IPS-15b (cell line): ENCODE measurements around the gene ENTPD7.
"Not testable (repeated sequence)": the region's sequence is repeated elsewhere in the genome, so short reads cannot be mapped to it uniquely, and the experiment has no call there.

ENCODE experiments used
- H3K27me3 ChIP-seq: one replicate; pipeline ENCODE4 v1.6.1; 2013; ENCODE audit warnings: low read length; ENCODE audit not compliant: control insufficient read depth, insufficient read depth
- H3K36me3 ChIP-seq: one replicate; pipeline ENCODE4 v1.6.1; 2013; ENCODE audit warnings: low read length; ENCODE audit not compliant: control insufficient read depth, insufficient read depth
- H3K4me1 ChIP-seq: one replicate; pipeline ENCODE4 v1.6.1; 2013; ENCODE audit warnings: mild to moderate bottlenecking, low read length; ENCODE audit not compliant: control insufficient read depth, insufficient read depth
- H3K4me3 ChIP-seq: one replicate; pipeline ENCODE4 v1.5.1; 2013; ENCODE audit warnings: low read depth, low read length
- H3K9ac ChIP-seq: one replicate; pipeline ENCODE4 v1.6.1; 2013; ENCODE audit warnings: low read depth, mild to moderate bottlenecking, low read length
- H3K9me3 ChIP-seq: one replicate; pipeline ENCODE4 v1.6.1; 2013; ENCODE audit warnings: mild to moderate bottlenecking, low read length; ENCODE audit not compliant: control insufficient read depth, insufficient read depth

The ENTPD7 gene

DNA sequence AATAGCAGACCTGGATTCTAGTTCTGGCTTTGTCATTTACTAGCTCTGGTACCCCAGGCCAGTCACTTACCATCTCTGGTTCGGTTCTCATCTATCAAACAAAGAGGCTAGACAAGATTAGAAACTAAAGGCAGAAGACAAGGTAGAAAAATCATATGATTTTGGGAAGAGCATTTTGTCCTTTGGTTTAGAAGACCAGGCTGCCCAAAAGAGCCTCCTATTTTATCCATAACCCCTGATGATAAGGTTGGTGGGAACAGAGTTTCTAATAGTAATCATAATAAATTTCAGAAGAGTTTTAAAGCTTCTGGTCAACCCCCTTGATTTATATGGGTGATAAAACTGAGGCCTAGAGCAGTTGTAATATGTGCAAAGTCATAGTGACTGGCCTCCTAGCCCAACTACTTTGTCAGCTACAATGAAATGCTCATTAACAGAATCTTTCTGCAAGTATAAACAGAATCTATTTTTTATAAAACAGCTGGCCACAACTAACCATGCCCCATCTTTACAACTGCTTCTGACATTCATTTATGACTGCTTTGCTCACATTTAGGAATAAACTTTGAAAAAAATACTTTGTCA is 49.2 kb downstream of the ENTPD7 start:
- Histone ChIP-seq H3K9me3 (no peaks in the 10 kb centered on the region), H3K36me3 (peaks cover 12% of the 10 kb centered on the region), H3K4me3 (no peak overlapping the region), H3K27me3 (no peaks in the 10 kb centered on the region), H3K4me1 (no peaks in the 10 kb centered on the region), H3K9ac (no peak overlapping the region)

DNA sequence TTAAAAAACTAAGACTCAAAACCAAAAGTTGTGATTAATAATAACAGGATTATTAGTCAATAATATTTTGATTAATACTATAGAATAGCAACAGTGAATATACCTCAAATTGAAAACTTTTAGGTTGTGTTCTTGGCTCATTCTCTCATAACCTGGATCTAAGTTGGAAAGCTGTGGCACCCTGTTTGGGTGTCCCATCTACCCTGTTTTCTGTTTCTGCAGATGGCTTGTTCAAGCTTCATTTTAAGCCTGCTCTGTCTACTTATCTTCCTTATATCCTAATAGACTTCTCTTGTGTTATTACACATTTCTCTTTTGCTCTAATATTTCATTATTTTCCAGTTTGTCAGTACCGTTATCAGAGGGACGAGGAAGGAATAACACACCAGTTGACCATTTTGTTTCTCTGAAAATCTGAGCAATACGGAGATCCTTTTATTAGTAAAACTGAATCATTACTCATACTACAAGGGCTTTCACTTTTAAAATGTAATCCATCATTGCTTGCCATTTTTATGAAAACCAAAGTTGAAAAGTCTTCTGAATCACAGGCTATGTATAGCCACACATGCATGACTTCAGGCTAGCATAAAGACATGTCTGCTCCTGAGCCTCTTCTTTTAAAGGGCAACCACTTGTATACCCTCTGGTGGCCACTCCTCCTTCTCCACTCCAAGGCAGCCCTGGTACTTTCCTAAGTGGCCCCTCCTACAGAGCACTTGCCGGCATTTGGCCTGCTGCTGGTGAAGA is 50.3 kb downstream of the ENTPD7 start:
- Histone ChIP-seq H3K9ac (no peak overlapping the region), H3K4me3 (no peak overlapping the region), H3K4me1 (no peaks in the 10 kb centered on the region), H3K27me3 (no peaks in the 10 kb centered on the region), H3K9me3 (no peaks in the 10 kb centered on the region), H3K36me3 (peaks cover 12% of the 10 kb centered on the region)

DNA sequence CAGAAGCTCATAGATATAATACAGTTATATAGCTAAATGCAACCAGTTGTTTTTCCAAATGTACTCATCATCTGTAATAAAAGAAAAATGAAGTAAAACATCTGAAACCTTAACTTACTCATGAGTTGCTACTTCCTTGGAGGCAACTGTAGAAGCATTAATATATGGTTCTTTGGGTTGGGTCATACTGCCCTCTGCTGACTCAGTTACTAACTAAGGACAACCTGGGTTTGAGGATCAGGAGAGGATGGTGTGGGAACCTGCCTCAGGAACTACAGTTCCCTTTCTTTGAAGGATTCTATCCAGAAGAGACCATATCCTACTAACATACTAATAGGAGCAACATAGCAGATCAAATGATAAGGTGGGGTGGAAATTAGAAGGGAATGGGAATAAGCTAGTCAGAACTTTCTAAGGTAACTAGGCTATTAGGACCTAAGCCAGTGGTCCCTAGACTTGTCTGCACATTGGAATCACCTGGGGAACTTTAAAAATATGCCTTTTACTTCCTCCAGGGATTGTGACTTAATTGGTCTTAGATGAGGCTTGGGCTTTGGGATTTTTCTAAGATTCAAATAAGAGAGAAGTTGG is 51.9 kb downstream of the ENTPD7 start:
- Histone ChIP-seq H3K27me3 (no peaks in the 10 kb centered on the region), H3K4me1 (no peaks in the 10 kb centered on the region), H3K9me3 (no peaks in the 10 kb centered on the region), H3K9ac (no peak overlapping the region), H3K36me3 (peaks cover 8% of the 10 kb centered on the region), H3K4me3 (no peak overlapping the region)

GRCh38 chr10:99714446-99714845 is 55.1 kb downstream of the ENTPD7 start:
- Histone ChIP-seq H3K36me3 (peaks cover 12% of the 10 kb centered on the region), H3K9me3 (no peaks in the 10 kb centered on the region), H3K27me3 (no peaks in the 10 kb centered on the region), H3K4me3 (no peak overlapping the region), H3K4me1 (no peaks in the 10 kb centered on the region), H3K9ac (no peak overlapping the region)

DNA sequence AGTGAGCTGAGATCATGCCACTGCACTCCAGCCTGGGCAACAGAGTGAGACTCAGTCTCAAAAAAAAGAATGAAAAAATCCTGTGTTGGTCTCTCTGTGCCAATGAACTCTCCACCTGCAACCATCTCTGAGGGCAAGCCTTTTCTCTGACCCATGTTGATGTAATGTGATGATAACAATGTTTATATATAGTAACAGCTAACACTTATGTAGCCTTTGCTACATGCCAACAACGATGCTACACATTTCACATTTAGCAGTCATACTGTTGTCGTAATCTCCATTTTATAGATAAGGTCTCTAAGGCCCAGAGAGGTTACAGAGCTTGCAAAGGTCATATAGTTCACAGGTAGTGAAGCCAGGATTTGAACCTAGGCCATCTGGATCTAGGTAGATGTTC is 61.1 kb downstream of the ENTPD7 start:
- Histone ChIP-seq H3K27me3 (no peaks in the 10 kb centered on the region), H3K4me3 (no peak overlapping the region), H3K9me3 (no peaks in the 10 kb centered on the region), H3K9ac (no peak overlapping the region), H3K4me1 (no peaks in the 10 kb centered on the region), H3K36me3 (peaks cover 23% of the 10 kb centered on the region)

DNA sequence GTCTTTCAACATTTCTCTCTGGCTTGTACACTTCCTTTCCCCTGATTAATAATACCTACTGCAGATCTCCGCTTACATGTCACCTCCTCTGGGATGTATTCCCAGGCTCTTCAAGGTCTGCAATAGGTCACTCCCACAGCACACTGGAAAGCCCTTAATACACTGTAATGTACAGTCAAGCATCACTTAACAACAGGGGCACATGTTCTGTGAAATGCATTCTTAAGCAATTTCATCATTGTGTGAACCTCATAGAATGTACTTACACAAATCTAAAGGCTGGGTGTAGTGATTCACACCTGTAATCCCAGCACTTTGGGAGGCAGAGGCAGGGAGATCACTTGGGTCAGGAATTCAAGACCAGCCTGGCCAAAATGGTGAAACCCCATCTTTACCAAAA is 70.7 kb downstream of the ENTPD7 start:
- Histone ChIP-seq H3K4me1 (peaks cover 4% of the 10 kb centered on the region), H3K9me3 (no peaks in the 10 kb centered on the region), H3K36me3 (peaks cover 16% of the 10 kb centered on the region), H3K9ac (no peak overlapping the region), H3K4me3 (no peak overlapping the region), H3K27me3 (no peaks in the 10 kb centered on the region)

- Histone ChIP-seq H3K9ac (peak overlapping the region; percentile 88), H3K9me3 (no peaks in the 10 kb centered on the region), H3K36me3 (peaks cover 6% of the 10 kb centered on the region), H3K4me3 (peak overlapping the region; percentile 89), H3K27me3 (no peaks in the 10 kb centered on the region), H3K4me1 (peaks cover 4% of the 10 kb centered on the region)
These were observed 72.2 kb downstream of the ENTPD7 start for GRCh38 chr10:99731306-99732032.

DNA sequence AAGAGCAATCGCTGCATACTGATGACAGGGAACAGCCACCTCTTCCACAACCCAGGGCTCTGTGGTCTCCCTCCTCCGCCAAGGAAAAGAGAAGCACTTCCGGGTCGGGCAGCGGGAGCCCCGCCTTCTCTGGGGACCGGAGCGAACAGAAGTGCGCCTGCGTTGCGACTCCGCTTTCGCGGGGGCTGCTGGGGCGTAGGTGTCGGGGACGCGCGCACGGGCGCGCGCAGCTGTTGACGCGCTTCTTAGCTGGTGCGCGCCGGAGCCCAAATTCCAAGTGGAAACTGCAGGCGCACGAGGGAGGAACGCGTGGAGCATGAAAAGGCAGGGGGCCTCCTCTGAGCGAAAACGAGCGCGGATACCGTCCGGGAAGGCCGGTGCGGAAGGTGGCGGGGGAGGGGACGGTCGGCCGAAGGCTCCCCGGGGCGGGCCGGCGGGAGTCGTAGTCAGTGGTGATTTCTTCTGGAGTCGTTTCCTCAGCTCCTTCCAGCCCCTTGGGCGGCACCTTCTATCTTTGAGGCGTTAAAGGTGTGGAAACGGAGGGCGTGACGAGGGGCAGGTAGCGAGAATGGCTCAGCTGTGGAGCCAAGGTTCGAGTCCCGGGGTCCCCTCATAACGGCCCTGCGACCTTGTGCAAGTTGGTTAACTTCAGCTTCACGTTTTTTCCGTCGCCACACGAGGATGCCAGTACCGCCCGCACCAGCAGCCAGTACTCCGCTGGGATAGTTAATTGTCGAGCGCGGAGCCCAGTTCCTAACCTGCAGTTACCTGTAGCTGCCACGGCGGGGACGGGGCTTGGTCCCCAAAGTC is 72.9 kb downstream of the ENTPD7 start, which contains the start of the genes COX15 and CUTC:
Gene COX15, minus strand, starts transcription at position 95 of the 810 bp plus-strand sequence. Its CDS starts 78 bp downstream, at position 17.
Gene CUTC, plus strand, starts transcription at position 202 of the 810 bp plus-strand sequence. Its CDS starts 115 bp downstream, at position 317.
- peaks cover 5% of the 10 kb centered on the region for H3K36me3 ChIP-seq
- peak within 1 kb of the TSS; percentile 88 for H3K9ac ChIP-seq
- peak within 1 kb of the TSS; percentile 89 for H3K4me3 ChIP-seq
- no peaks in the 10 kb centered on the region for H3K27me3 ChIP-seq
- H3K9me3 ChIP-seq: no peaks in the 10 kb centered on the region
- peaks cover 4% of the 10 kb centered on the region for H3K4me1 ChIP-seq

DNA sequence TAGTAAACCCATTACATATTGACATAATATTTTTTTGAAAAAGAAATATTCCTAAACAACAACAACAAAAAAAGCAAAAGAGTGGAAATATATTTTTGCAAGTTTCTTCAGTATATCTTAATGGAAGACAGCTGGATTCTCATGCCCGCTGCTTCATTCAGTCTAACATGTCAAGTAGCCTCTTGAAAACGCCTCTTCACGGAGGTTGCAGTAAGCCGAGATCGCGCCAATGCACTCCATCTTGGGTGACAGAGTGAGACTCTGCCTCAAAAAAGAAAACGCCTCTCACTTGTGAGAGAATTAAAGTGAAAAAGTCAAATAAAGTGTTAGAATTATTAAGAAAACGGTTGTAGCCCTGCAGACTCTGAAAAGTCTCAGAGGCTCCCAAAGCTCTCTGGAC is 74.1 kb downstream of the ENTPD7 start:
- H3K9ac ChIP-seq: no peak overlapping the region
- no peak overlapping the region for H3K4me3 ChIP-seq
- H3K4me1 ChIP-seq: peaks cover 4% of the 10 kb centered on the region
- H3K9me3 ChIP-seq: no peaks in the 10 kb centered on the region
- H3K27me3 ChIP-seq: no peaks in the 10 kb centered on the region
- H3K36me3 ChIP-seq: peaks cover 5% of the 10 kb centered on the region

DNA sequence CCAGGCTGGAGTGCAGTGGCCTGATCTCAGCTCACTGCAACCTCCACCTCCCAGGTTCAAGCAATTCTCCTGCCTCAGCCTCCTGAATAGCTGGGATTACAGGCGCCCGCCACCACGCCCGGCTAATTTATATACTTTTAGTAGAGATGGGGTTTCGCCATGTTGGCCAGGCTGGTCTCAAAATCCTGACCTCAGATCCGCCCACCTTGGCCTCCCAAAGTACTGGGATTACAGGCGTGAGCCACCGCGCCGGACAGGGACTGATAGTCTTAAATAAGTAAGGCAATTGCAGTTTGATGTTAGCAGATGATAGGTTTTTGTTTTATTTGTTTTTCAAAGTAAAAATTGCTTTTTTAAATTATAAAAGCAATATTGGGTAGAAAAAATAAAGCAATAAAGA is 74.8 kb downstream of the ENTPD7 start:
- not testable (repeated sequence) for H3K36me3 ChIP-seq

DNA sequence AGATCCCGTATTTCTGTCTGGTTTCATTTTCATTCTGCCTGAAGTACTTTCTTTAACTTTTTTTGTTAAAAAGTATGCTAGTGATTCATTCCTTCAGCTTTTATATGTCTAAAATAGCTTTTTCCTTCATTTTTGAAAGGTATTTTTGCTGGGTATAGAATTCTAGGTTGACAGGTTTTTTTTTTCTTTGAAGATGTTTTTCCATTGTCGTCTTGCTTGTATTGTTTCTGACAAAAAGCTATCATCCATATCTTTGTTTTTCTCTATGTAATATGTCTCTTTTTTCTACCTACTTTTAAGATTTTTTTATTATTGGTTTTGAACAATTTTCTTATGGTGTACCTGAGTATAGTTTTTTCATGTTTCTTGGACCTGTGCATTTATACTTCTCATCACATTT is 81.0 kb downstream of the ENTPD7 start:
- no peak overlapping the region for H3K9ac ChIP-seq
- H3K4me3 ChIP-seq: no peak overlapping the region
- H3K36me3 ChIP-seq: peaks cover 16% of the 10 kb centered on the region
- no peaks in the 10 kb centered on the region for H3K9me3 ChIP-seq
- H3K27me3 ChIP-seq: no peaks in the 10 kb centered on the region
- H3K4me1 ChIP-seq: no peaks in the 10 kb centered on the region

More for the DNA sequence above, 74.8 kb downstream of the ENTPD7 start:
- not testable (repeated sequence) for H3K27me3 ChIP-seq, H3K4me3 ChIP-seq, H3K4me1 ChIP-seq, H3K9me3 ChIP-seq, H3K9ac ChIP-seq
